Endodermal cell (in vitro differentiated cells): ENCODE data around the gene NADK. TPM values are rescaled to one million over a fixed set of nuclear protein-coding genes. Genes with fewer than 3 reads are reported as not detected.

Source experiments
- DNase-seq: peaks from one replicate; pipeline ENCODE4 v3.0.0-alpha.2; 2017
- H3K27ac ChIP-seq: 2 replicates; pipeline ENCODE4 v1.5.1; 2013; ENCODE audit warnings: mild to moderate bottlenecking, low read depth, low read length, moderate library complexity
- H3K27me3 ChIP-seq: 2 replicates; pipeline ENCODE4 v1.6.1; 2013; ENCODE audit warnings: mild to moderate bottlenecking, low read length, moderate library complexity; ENCODE audit not compliant: insufficient read depth, control insufficient read depth, poor library complexity, severe bottlenecking
- H3K36me3 ChIP-seq: 2 replicates; pipeline ENCODE4 v1.7.0; 2013; ENCODE audit warnings: mild to moderate bottlenecking, low read length, moderate library complexity; ENCODE audit not compliant: control insufficient read depth, insufficient read depth
- H3K4me1 ChIP-seq: one replicate; pipeline ENCODE4 v1.7.0; 2013; ENCODE audit warnings: low read length; ENCODE audit not compliant: control insufficient read depth, insufficient read depth
- H3K4me3 ChIP-seq: 2 replicates; pipeline ENCODE4 v1.5.1; 2013; ENCODE audit warnings: mild to moderate bottlenecking, low read length, moderate library complexity
- H3K9ac ChIP-seq: 2 replicates; pipeline ENCODE4 v1.6.1; 2013; ENCODE audit warnings: mild to moderate bottlenecking, low read length, moderate library complexity; ENCODE audit not compliant: poor library complexity, severe bottlenecking; ENCODE audit errors: extremely low read depth
- H3K9me3 ChIP-seq: 2 replicates; pipeline ENCODE4 v1.6.1; 2013; ENCODE audit warnings: mild to moderate bottlenecking, low read length, moderate library complexity; ENCODE audit not compliant: control insufficient read depth
- H3K27ac Mint-ChIP-seq: 2 replicates; pipeline ENCODE4 v1.8.0; 2020; ENCODE audit warnings: mixed read lengths
- H3K27me3 Mint-ChIP-seq: 2 replicates; pipeline ENCODE4 v1.8.0; 2021; ENCODE audit warnings: mild to moderate bottlenecking, mixed read lengths; ENCODE audit not compliant: insufficient read depth
- H3K36me3 Mint-ChIP-seq: 2 replicates; pipeline ENCODE4 v1.8.0; 2020; ENCODE audit warnings: low read depth, mixed read lengths
- H3K4me1 Mint-ChIP-seq: 2 replicates; pipeline ENCODE4 v1.8.0; 2020; ENCODE audit warnings: mixed read lengths
- H3K4me3 Mint-ChIP-seq: 2 replicates; pipeline ENCODE4 v1.8.0; 2020; ENCODE audit warnings: mild to moderate bottlenecking, moderate library complexity, mixed read lengths
- H3K9me3 Mint-ChIP-seq: 2 replicates; pipeline ENCODE4 v1.8.0; 2020; ENCODE audit warnings: mild to moderate bottlenecking, mixed read lengths
- CTCF ChIP-seq: fragments of 200-600 bp; sonication (generic); conservative IDR thresholded peaks from 2 replicates; pipeline ENCODE4 v1.5.0; 2021; ENCODE audit warnings: antibody characterized with exemption, mild to moderate bottlenecking
- WGBS, 2 experiments: methylation state at CpG; one replicate each; pipeline versions ENCODE4 v1.1.5 to v1.1.7; 2013; ENCODE audit warnings: missing lambda C conversion rate in 2 of 2, mixed read lengths in 1 of 2; ENCODE audit not compliant: insufficient coverage in 1 of 2, insufficient read length in 1 of 2; 5-methylcytosine and 5-hydroxymethylcytosine counted together
- total RNA-seq, 2 donors: library from RNA; stranded (reverse); fragmentation: NEBNext Ultra II Directional in 1 of 2; extraction: Animal tissue kit (Norgen Biotek cat#: 25700) in 1 of 2; gene quantifications; 2 replicates in 1 of 2; 3 replicates in 1 of 2; pipeline ENCODE4 v1.2.1, GENCODE V29; 2021

Gene NADK
- total RNA-seq, 2 donors from 2014 or later: 75.2 to 81.6 TPM

GRCh38 chr1:1757422-1758058 lies 20.7 kb downstream of the NADK start:
- no peaks in the 10 kb centered on the region for H3K9me3 ChIP-seq
- H3K4me1 Mint-ChIP-seq: no peaks in the 10 kb centered on the region
- H3K4me1 ChIP-seq: no peaks in the 10 kb centered on the region
- H3K9me3 Mint-ChIP-seq: no peaks in the 10 kb centered on the region
- WGBS, 2 experiments: 94 to 95% methylated on average over 14 to 25 of the region's 25 CpGs
- H3K27me3 Mint-ChIP-seq: no peaks in the 10 kb centered on the region
- no peak overlapping the region for H3K4me3 Mint-ChIP-seq
- no peak overlapping the region for H3K9ac ChIP-seq
- no peak overlapping the region for H3K27ac ChIP-seq
- H3K36me3 ChIP-seq: peaks cover 38% of the 10 kb centered on the region
- H3K27me3 ChIP-seq: no peaks in the 10 kb centered on the region
- H3K27ac Mint-ChIP-seq: peak overlapping the region; percentile 55
- TF ChIP-seq CTCF: no peak
- H3K4me3 ChIP-seq: no peak overlapping the region
- no peak for DNase-seq
- H3K36me3 Mint-ChIP-seq: peaks cover 68% of the 10 kb centered on the region

GRCh38 chr1:1756661-1757421 lies 21.4 kb downstream of the NADK start:
- H3K27ac ChIP-seq: no peak overlapping the region
- no peaks in the 10 kb centered on the region for H3K4me1 ChIP-seq
- H3K4me3 ChIP-seq: no peak overlapping the region
- DNase-seq: no peak
- Mint-ChIP-seq H3K4me3 (no peak overlapping the region), H3K27ac (no peak overlapping the region), H3K9me3 (no peaks in the 10 kb centered on the region), H3K36me3 (peaks cover 68% of the 10 kb centered on the region), H3K4me1 (no peaks in the 10 kb centered on the region), H3K27me3 (no peaks in the 10 kb centered on the region)
- peaks cover 31% of the 10 kb centered on the region for H3K36me3 ChIP-seq
- H3K9ac ChIP-seq: no peak overlapping the region
- H3K9me3 ChIP-seq: no peaks in the 10 kb centered on the region
- H3K27me3 ChIP-seq: no peaks in the 10 kb centered on the region
- WGBS, 2 experiments: 92 to 94% methylated on average over 23 to 31 of the region's 33 CpGs
- TF ChIP-seq CTCF: no peak

- no peak for TF ChIP-seq CTCF
- Mint-ChIP-seq H3K27ac (no peak overlapping the region), H3K9me3 (no peaks in the 10 kb centered on the region), H3K27me3 (no peaks in the 10 kb centered on the region), H3K4me1 (no peaks in the 10 kb centered on the region), H3K4me3 (no peak overlapping the region), H3K36me3 (peaks cover 59% of the 10 kb centered on the region)
- Histone ChIP-seq H3K9me3 (no peaks in the 10 kb centered on the region), H3K27ac (no peak overlapping the region), H3K36me3 (peaks cover 24% of the 10 kb centered on the region), H3K4me3 (no peak overlapping the region), H3K4me1 (no peaks in the 10 kb centered on the region), H3K27me3 (no peaks in the 10 kb centered on the region), H3K9ac (no peak overlapping the region)
- 90 to 95% methylated on average over 15 of the region's 15 CpGs for WGBS, 2 experiments
- no peak for DNase-seq
Observed at GRCh38 chr1:1755852-1756251, 22.4 kb downstream of the NADK start.
